Duodenal mucosa (tissue), 2 donors: ENCODE measurements around the gene FAM110D.
A peak's percentile ranks its signal among the peaks of the same experiment; 100 is the strongest.

Experiments
- H3K27ac ChIP-seq: one replicate; pipeline ENCODE4 v1.7.0; 2013; ENCODE audit warnings: low read depth, low read length
- H3K27me3 ChIP-seq, 2 donors: one replicate each; pipeline ENCODE4 v1.7.0; 2013; ENCODE audit warnings: low read length in 2 of 2, control low read depth in 1 of 2; ENCODE audit not compliant: insufficient read depth in 2 of 2, control insufficient read depth in 1 of 2
- H3K36me3 ChIP-seq, 2 donors: one replicate each; pipeline ENCODE4 v1.7.0; 2013; ENCODE audit warnings: low read length in 2 of 2, control low read depth in 1 of 2; ENCODE audit not compliant: insufficient read depth in 2 of 2, control insufficient read depth in 1 of 2
- H3K4me1 ChIP-seq, 2 donors: one replicate each; pipeline ENCODE4 v1.7.0; 2013; ENCODE audit warnings: low read length in 2 of 2, control low read depth in 1 of 2; ENCODE audit not compliant: insufficient read depth in 2 of 2, control insufficient read depth in 1 of 2
- H3K4me3 ChIP-seq, 2 donors: one replicate each; pipeline ENCODE4 v1.7.0; 2013; ENCODE audit warnings: low read length in 2 of 2, low read depth in 1 of 2
- H3K9ac ChIP-seq, 2 donors: one replicate each; pipeline ENCODE4 v1.7.0; 2013; ENCODE audit warnings: low read length in 2 of 2, low read depth in 1 of 2
- H3K9me3 ChIP-seq, 2 donors: one replicate each; pipeline ENCODE4 v1.7.0; 2013; ENCODE audit warnings: low read length in 2 of 2, control low read depth in 1 of 2; ENCODE audit not compliant: control insufficient read depth in 1 of 2

FAM110D gene

GRCh38 chr1:26158908-26159742 is at the start of gene FAM110D:
Gene FAM110D (plus strand): TSS chr1:26159079. CDS start chr1:26161292, 2,213 bp downstream.
- no peaks in the 10 kb centered on the region for H3K36me3 ChIP-seq
- H3K9me3 ChIP-seq: no peaks in the 10 kb centered on the region
- H3K4me3 ChIP-seq: peak within 1 kb of the TSS in 1 of 2 donors; percentile 32
- H3K9ac ChIP-seq: no peak within 1 kb of the TSS
- peaks cover 35 to 46% of the 10 kb centered on the region in 2 donors for H3K27me3 ChIP-seq
- H3K27ac ChIP-seq: no peak within 1 kb of the TSS
- peaks cover 8 to 10% of the 10 kb centered on the region in 2 donors for H3K4me1 ChIP-seq

DNA sequence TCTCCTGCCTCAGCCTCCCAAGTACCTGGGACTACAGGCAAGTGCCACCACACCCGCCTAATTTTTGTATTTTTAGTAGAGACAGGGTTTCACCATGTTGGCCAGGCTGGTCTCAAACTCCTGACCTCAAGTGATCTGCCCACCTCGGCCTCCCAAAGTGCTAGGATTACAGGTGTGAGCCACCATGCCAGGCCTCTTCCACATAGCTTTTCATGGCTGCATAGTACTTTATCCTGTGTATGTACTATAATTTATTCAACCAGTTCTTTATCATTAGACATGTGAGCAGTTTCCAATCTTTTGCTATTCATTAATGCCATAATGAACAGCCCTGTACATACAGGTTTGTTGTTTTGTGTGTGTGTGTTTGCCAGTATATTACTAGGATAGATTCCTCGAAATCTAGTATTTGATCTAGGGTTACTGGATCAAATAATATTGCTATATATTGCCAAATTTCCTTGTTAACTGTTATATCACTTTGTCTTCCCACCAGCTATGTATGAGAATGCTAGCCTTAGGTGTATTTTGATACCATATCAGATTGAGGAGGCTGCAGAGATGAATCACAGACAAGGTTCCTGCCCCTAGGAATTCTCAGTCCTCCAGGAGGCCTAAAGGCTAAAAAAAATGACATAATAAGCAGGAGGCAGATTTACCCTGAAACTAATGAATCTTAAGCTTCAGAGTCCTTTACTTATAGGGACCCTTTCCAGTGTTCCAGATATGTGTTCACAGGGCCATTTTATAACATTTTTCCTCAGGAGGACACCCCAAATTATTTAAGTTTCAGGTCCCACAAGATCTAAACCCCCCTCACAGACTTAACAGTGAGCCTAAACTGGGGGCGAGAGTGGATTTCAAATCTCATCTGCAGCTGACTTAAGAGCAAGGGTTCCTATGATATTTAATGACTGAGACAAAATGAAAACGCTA is 49.4 kb upstream of the FAM110D start:
- Histone ChIP-seq H3K4me1 (peaks cover 19 to 30% of the 10 kb centered on the region in 2 donors), H3K27ac (no peak overlapping the region), H3K9me3 (no peaks in the 10 kb centered on the region), H3K4me3 (no peak overlapping the region), H3K27me3 (no peaks in the 10 kb centered on the region), H3K9ac (peak overlapping the region in 1 of 2 donors; percentile 87), H3K36me3 (peaks cover 0 to 6% of the 10 kb centered on the region in 2 donors)

- H3K27me3 ChIP-seq: no peaks in the 10 kb centered on the region
- peak overlapping the region; percentile 85 for H3K27ac ChIP-seq
- H3K4me1 ChIP-seq: peaks cover 25 to 37% of the 10 kb centered on the region in 2 donors
- peak overlapping the region; percentile 77 to 97 for H3K4me3 ChIP-seq
- peaks cover 0 to 14% of the 10 kb centered on the region in 2 donors for H3K36me3 ChIP-seq
- H3K9ac ChIP-seq: peak overlapping the region; percentile 87 to 88
- no peaks in the 10 kb centered on the region for H3K9me3 ChIP-seq
Measured at GRCh38 chr1:26110731-26111529, 47.9 kb upstream of the FAM110D start.

GRCh38 chr1:26111530-26112406 is 47.1 kb upstream of the FAM110D start, which contains the start of gene PDIK1L:
Gene PDIK1L (plus strand): TSS chr1:26111824. CDS start chr1:26114309, 2,485 bp downstream.
- peak within 1 kb of the TSS; percentile 95 for H3K27ac ChIP-seq
- peak within 1 kb of the TSS; percentile 87 to 88 for H3K9ac ChIP-seq
- peaks cover 0 to 15% of the 10 kb centered on the region in 2 donors for H3K36me3 ChIP-seq
- peaks cover 25 to 37% of the 10 kb centered on the region in 2 donors for H3K4me1 ChIP-seq
- no peaks in the 10 kb centered on the region for H3K27me3 ChIP-seq
- peak within 1 kb of the TSS; percentile 97 to 98 for H3K4me3 ChIP-seq
- H3K9me3 ChIP-seq: no peaks in the 10 kb centered on the region

DNA sequence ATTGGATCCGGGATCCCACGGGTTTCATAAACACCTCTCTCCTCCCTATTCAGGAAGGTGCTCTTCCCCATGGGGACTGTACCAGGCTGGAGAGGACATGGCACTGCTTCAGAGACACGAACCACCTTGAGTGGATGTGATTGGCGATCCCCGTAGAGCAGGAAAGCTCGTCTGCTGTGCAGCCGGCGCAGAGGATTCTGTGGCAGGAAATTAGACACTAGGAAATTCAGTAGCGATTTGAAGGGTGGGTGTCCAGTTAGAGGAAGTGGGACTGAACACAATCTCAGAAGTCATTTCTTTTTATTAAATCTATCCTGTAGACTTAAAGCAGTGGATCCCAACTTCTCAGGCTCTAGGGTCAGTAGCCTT is 46.5 kb upstream of the FAM110D start:
- H3K27ac ChIP-seq: peak overlapping the region; percentile 95
- H3K27me3 ChIP-seq: no peaks in the 10 kb centered on the region
- peaks cover 25 to 37% of the 10 kb centered on the region in 2 donors for H3K4me1 ChIP-seq

GRCh38 chr1:26114165-26114927 is 44.5 kb upstream of the FAM110D start:
- Histone ChIP-seq H3K4me3 (peak overlapping the region; percentile 21 to 37), H3K4me1 (peaks cover 25 to 37% of the 10 kb centered on the region in 2 donors), H3K36me3 (peaks cover 6 to 34% of the 10 kb centered on the region in 2 donors), H3K9ac (peak overlapping the region; percentile 9 to 80), H3K27me3 (no peaks in the 10 kb centered on the region), H3K27ac (no peak overlapping the region), H3K9me3 (no peaks in the 10 kb centered on the region)

More for the DNA sequence above, 46.5 kb upstream of the FAM110D start:
- H3K36me3 ChIP-seq: peaks cover 0 to 19% of the 10 kb centered on the region in 2 donors
- peak overlapping the region; percentile 97 to 98 for H3K4me3 ChIP-seq
- H3K9me3 ChIP-seq: no peaks in the 10 kb centered on the region
- peak overlapping the region; percentile 80 to 83 for H3K9ac ChIP-seq

- no peak overlapping the region for H3K27ac ChIP-seq
- peaks cover 6 to 35% of the 10 kb centered on the region in 2 donors for H3K4me1 ChIP-seq
- peaks cover 9 to 35% of the 10 kb centered on the region in 2 donors for H3K36me3 ChIP-seq
Measured at GRCh38 chr1:26119892-26120608, 38.8 kb upstream of the FAM110D start.

More at GRCh38 chr1:26119892-26120608, 38.8 kb upstream of the FAM110D start:
- no peak overlapping the region for H3K9ac ChIP-seq
- no peaks in the 10 kb centered on the region for H3K27me3 ChIP-seq
- H3K9me3 ChIP-seq: no peaks in the 10 kb centered on the region
- no peak overlapping the region for H3K4me3 ChIP-seq
